Measurements from ENCODE around the gene MGP. TPM values are rescaled to one million over a fixed set of nuclear protein-coding genes. Genes with fewer than 3 reads are reported as not detected.
A peak's percentile ranks its signal among the peaks of the same experiment; 100 is the strongest.

The MGP gene
- total and polyA plus RNA-seq, 2 experiments from 2014 or later, result 117 to 561 TPM

DNA sequence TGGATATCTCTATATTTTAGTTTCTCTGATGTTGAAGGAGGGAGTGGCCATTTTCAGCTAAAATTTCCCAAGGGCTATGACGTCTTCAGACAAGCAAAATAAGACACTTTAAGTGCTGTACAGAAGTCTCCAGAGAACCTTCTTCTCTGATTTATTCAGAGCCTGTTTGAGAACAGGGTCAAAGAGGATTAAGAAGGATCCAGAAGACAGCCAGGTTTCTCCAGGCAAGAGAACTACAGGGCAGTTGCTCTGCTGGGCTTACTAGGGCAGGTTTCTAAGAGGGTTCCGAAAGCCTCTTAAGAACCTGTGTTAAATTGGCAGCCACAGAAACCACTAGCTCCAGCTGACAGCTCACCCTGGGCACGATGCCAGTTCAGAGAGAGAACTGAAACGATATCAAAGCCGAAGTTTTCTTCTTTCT is 1.2 kb downstream of the MGP start:
- Histone ChIP-seq H2AFZ (no peak overlapping the region), H4K20me1 (ENCODE audit: insufficient read depth, poor library complexity, severe bottlenecking) (no peaks in the 10 kb centered on the region), H3K27me3 (no peaks in the 10 kb centered on the region), H3K4me1 (ENCODE audit: insufficient read depth) (no peaks in the 10 kb centered on the region), H3K27ac (peak overlapping the region; percentile 72), H3K4me2 (peak overlapping the region; percentile 64), H3K9me2 (replicated peaks; ENCODE audit: insufficient read depth) (no peaks in the 10 kb centered on the region), H3K36me3 (replicated peaks; ENCODE audit: insufficient read depth, low read depth) (no peaks in the 10 kb centered on the region), H3K79me2 (no peaks in the 10 kb centered on the region), H3K9me3 (ENCODE audit: low read depth) (no peaks in the 10 kb centered on the region), H3K4me3 (peak overlapping the region; percentile 8)
- TF ChIP-seq, protein P1, sequence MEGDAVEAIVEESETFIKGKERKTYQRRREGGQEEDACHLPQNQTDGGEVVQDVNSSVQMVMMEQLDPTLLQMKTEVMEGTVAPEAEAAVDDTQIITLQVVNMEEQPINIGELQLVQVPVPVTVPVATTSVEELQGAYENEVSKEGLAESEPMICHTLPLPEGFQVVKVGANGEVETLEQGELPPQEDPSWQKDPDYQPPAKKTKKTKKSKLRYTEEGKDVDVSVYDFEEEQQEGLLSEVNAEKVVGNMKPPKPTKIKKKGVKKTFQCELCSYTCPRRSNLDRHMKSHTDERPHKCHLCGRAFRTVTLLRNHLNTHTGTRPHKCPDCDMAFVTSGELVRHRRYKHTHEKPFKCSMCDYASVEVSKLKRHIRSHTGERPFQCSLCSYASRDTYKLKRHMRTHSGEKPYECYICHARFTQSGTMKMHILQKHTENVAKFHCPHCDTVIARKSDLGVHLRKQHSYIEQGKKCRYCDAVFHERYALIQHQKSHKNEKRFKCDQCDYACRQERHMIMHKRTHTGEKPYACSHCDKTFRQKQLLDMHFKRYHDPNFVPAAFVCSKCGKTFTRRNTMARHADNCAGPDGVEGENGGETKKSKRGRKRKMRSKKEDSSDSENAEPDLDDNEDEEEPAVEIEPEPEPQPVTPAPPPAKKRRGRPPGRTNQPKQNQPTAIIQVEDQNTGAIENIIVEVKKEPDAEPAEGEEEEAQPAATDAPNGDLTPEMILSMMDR (IDR thresholded peaks at IDR 0.05; ENCODE audit: poor library complexity), result no peak
- TF ChIP-seq EZH2phosphoT487 (IDR thresholded peaks at IDR 0.05; ENCODE audit: low read depth, severe bottlenecking, unreplicated experiment) (no peak), EZH2 (IDR thresholded peaks at IDR 0.05; ENCODE audit: borderline replicate concordance) (no peak)
- WGBS (ENCODE audit: low lambda C conversion rate, missing lambda C conversion rate), result 58% methylated on average over 5 of the region's 5 CpGs
- peak; percentile 62 for DNase-seq (ENCODE audit: low spot score)

DNA sequence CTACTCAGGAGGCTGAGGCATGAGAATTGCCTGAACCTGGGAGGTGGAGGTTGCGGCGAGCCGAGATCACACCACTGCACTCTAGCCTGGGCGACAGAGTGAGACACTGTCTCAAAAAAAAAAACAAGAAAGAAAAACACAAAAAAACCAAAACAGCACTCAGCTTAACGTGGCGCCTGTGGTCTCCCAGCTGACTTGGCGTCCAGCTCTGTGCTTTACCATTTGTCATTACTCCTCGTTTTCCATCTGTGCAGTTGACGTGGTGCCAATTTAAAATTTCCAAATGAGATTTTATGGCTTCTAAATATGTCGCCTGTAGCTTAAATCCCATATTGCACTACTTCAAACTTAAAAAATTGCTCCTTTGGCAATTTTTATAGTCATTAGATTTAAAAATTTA is 2.0 kb downstream of the MGP start:
- no peak for TF ChIP-seq EZH2phosphoT487 (IDR thresholded peaks at IDR 0.05; ENCODE audit: low read depth, severe bottlenecking, unreplicated experiment)
- no peak for TF ChIP-seq EZH2 (IDR thresholded peaks at IDR 0.05; ENCODE audit: borderline replicate concordance)
- TF ChIP-seq, protein P1 (IDR thresholded peaks at IDR 0.05; ENCODE audit: poor library complexity), result no peak
- Histone ChIP-seq H3K27ac (peak overlapping the region; percentile 72), H4K20me1 (ENCODE audit: insufficient read depth, poor library complexity, severe bottlenecking) (no peaks in the 10 kb centered on the region), H3K9me2 (replicated peaks; ENCODE audit: insufficient read depth) (no peaks in the 10 kb centered on the region), H3K9me3 (ENCODE audit: low read depth) (no peaks in the 10 kb centered on the region), H3K27me3 (no peaks in the 10 kb centered on the region), H3K4me1 (ENCODE audit: insufficient read depth) (no peaks in the 10 kb centered on the region), H3K79me2 (no peaks in the 10 kb centered on the region), H3K36me3 (replicated peaks; ENCODE audit: insufficient read depth, low read depth) (no peaks in the 10 kb centered on the region), H3K4me3 (no peak overlapping the region), H2AFZ (no peak overlapping the region), H3K4me2 (peak overlapping the region; percentile 64)
- DNase-seq (ENCODE audit: low spot score), result no peak
- WGBS (ENCODE audit: low lambda C conversion rate, missing lambda C conversion rate), result 80% methylated on average over 10 of the region's 10 CpGs

DNA sequence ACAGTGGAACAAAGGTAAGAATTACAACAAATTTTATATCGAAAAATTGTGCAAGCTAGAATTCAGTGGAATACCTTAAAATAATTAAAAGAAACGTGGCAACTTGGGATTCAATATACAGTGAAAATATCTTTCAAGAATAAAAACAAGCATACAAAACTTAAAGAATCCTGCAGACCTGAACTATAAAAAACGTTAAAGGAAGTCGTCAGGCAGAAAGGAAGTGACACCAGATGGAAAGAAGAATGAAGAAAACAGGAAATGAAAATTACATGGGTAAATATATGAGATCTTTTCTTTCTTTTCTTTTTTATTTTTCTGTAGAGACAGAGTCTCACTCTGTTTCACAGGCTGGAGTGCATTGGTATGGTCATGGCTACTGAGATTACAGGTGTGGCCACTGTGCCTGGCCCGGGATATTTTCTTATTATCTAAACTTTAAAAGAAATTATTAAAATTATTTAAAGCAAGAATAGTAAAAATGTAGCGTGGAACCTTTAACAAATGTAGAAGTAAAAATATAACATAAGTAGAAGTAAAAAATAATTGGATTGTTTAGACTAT is 4.7 kb downstream of the MGP start:
- TF ChIP-seq EZH2 (IDR thresholded peaks at IDR 0.05; ENCODE audit: borderline replicate concordance) (no peak), EZH2phosphoT487 (IDR thresholded peaks at IDR 0.05; ENCODE audit: low read depth, severe bottlenecking, unreplicated experiment) (no peak)
- TF ChIP-seq, protein P1 (IDR thresholded peaks at IDR 0.05; ENCODE audit: poor library complexity), result no peak

More for the DNA sequence above, 4.7 kb downstream of the MGP start:
- no peaks in the 10 kb centered on the region for H3K9me2 ChIP-seq (replicated peaks; ENCODE audit: insufficient read depth)
- no peaks in the 10 kb centered on the region for H3K79me2 ChIP-seq
- no peak overlapping the region for H3K27ac ChIP-seq
- no peaks in the 10 kb centered on the region for H3K4me1 ChIP-seq (ENCODE audit: insufficient read depth)
- H2AFZ ChIP-seq, result no peak overlapping the region
- no peaks in the 10 kb centered on the region for H3K36me3 ChIP-seq (replicated peaks; ENCODE audit: insufficient read depth, low read depth)
- no peak overlapping the region for H3K4me3 ChIP-seq
- WGBS (ENCODE audit: low lambda C conversion rate, missing lambda C conversion rate), result 88% methylated on average over 6 of the region's 6 CpGs
- no peak overlapping the region for H3K4me2 ChIP-seq
- DNase-seq (ENCODE audit: low spot score), result no peak
- H3K9me3 ChIP-seq (ENCODE audit: low read depth), result no peaks in the 10 kb centered on the region
- no peaks in the 10 kb centered on the region for H4K20me1 ChIP-seq (ENCODE audit: insufficient read depth, poor library complexity, severe bottlenecking)
- no peaks in the 10 kb centered on the region for H3K27me3 ChIP-seq

Measured in hepatocyte (in vitro differentiated cells).